K562 (cell line): ENCODE data around the gene TIAM1. TPM values are rescaled to one million over a fixed set of nuclear protein-coding genes. Genes with fewer than 3 reads are reported as not detected.
A peak's percentile ranks its signal among the peaks of the same experiment; 100 is the strongest.

Experiments used
- ATAC-seq: fragments of 200-7000 bp; cut with Tn5 transposase; 3 replicates; pipeline ENCODE4 v1.9.1; 2020; ENCODE audit warnings: moderate library complexity
- BruUV-seq: library from RNA; stranded (reverse); fragments of 400-500 nt; replicated peaks from 2 replicates; lab custom pipeline; 2021; lab: Mats Ljungman, UMichigan
- CTCF ChIA-PET: fragments of 300-600 bp; formaldehyde crosslinking; extraction: SDS; loops from one replicate; lab custom pipeline; 2021; ENCODE audit warnings: low intra/inter-chr PET ratio; lab: Yijun Ruan, JAX
- POLR2A ChIA-PET: fragments of 300-600, 350-650 bp; sonication (Branson Sonifier 250); formaldehyde crosslinking; extraction: SDS; loops from one replicate; lab custom pipeline; 2021; ENCODE audit warnings: antibody characterized with exemption, inconsistent platforms; lab: Yijun Ruan, JAX
- DNase-seq, 4 experiments: peaks; one replicate each; pipeline versions ENCODE4 v3.0.0 to v3.0.0-alpha.2; 2011 to 2018; ENCODE audit warnings: low spot score in 3 of 4, mixed read lengths in 3 of 4; ENCODE audit errors: extremely low read depth in 1 of 4
- FAIRE-seq: peaks from 2 replicates; lab custom pipeline; 2011; peaks lifted over from hg19 to GRCh38; lab: Jason Lieb, UNC
- H2AFZ ChIP-seq: 2 replicates; pipeline ENCODE4 v1.6.0; 2011; ENCODE audit warnings: low read depth, low read length, control low read depth, inconsistent platforms
- H3K27ac ChIP-seq: fragments of 200-600 bp; 3 replicates; pipeline ENCODE4 v1.8.0; 2011; ENCODE audit warnings: low read depth, mild to moderate bottlenecking, control low read depth, inconsistent platforms, low read length, moderate library complexity, mixed read lengths; ENCODE audit errors: extremely low read depth
- H3K27me3 ChIP-seq, 2 experiments: fragments of 300-600 bp in 1 of 2; 2 replicates in 1 of 2; 3 replicates in 1 of 2; pipeline versions ENCODE4 v1.6.0 to v1.8.0; 2011; ENCODE audit warnings: inconsistent platforms in 2 of 2, low read length in 2 of 2, mild to moderate bottlenecking in 1 of 2, mixed read lengths in 1 of 2, moderate library complexity in 1 of 2; ENCODE audit not compliant: control insufficient read depth in 2 of 2, insufficient read depth in 2 of 2
- H3K36me3 ChIP-seq: fragments of 300-600 bp; 3 replicates; pipeline ENCODE4 v1.8.0; 2011; ENCODE audit warnings: mild to moderate bottlenecking, low read length, inconsistent platforms; ENCODE audit not compliant: control insufficient read depth, insufficient read depth
- H3K4me1 ChIP-seq, 2 experiments: fragments of 200-600 bp in 1 of 2; replicated peaks in 1 of 2; 2 replicates in 1 of 2; 3 replicates in 1 of 2; pipeline versions ENCODE4 v1.5.1 to v1.8.0; 2011; ENCODE audit warnings: inconsistent platforms in 2 of 2, low read length in 2 of 2, mild to moderate bottlenecking in 1 of 2, mixed read lengths in 1 of 2, moderate library complexity in 1 of 2; ENCODE audit not compliant: control insufficient read depth in 2 of 2, insufficient read depth in 2 of 2
- H3K4me2 ChIP-seq: 2 replicates; pipeline ENCODE4 v1.6.1; 2011; ENCODE audit warnings: low read length, control low read depth, inconsistent platforms, mixed read lengths; ENCODE audit not compliant: insufficient read depth
- H3K4me3 ChIP-seq: fragments of 200-600 bp; sonication (generic), shearing (Covaris generic); 2 replicates; pipeline ENCODE4 v1.5.1; 2016; ENCODE audit warnings: control low read depth, inconsistent platforms
- H3K79me2 ChIP-seq: fragments of 200-600 bp; 3 replicates; pipeline ENCODE4 v1.8.0; 2011; ENCODE audit warnings: low read length, inconsistent platforms; ENCODE audit not compliant: control insufficient read depth, insufficient read depth
- H3K9ac ChIP-seq, 2 experiments: 2 replicates each; pipeline versions ENCODE4 v1.6.0 to v1.6.1; 2011; ENCODE audit warnings: low read depth in 2 of 2, low read length in 2 of 2, control low read depth in 1 of 2, inconsistent platforms in 1 of 2, mild to moderate bottlenecking in 1 of 2, mixed read lengths in 1 of 2; ENCODE audit not compliant: insufficient read depth in 1 of 2
- H3K9me1 ChIP-seq: one replicate; pipeline ENCODE4 v1.6.0; 2011; ENCODE audit warnings: inconsistent platforms, mild to moderate bottlenecking, low read length, moderate library complexity; ENCODE audit not compliant: control insufficient read depth, insufficient read depth
- H3K9me3 ChIP-seq: replicated peaks from 2 replicates; pipeline ENCODE4 v1.5.1; 2011; ENCODE audit warnings: low read depth, low read length, inconsistent platforms; ENCODE audit not compliant: control insufficient read depth, insufficient read depth
- H4K20me1 ChIP-seq: replicated peaks from 2 replicates; pipeline ENCODE4 v1.6.1; 2011; ENCODE audit warnings: low read length, inconsistent platforms, mixed read lengths; ENCODE audit not compliant: control insufficient read depth, insufficient read depth
- BRD4 ChIP-seq: fragments of 200-600 bp; sonication (generic); IDR thresholded peaks from 2 replicates; pipeline ENCODE4 v1.6.1; 2017; ENCODE audit warnings: inconsistent platforms
- CBX1 ChIP-seq: sonication (generic); IDR thresholded peaks from 2 replicates; pipeline ENCODE4 v1.6.1; 2016; ENCODE audit warnings: antibody characterized with exemption, low read depth, mild to moderate bottlenecking
- FOXA1 ChIP-seq: fragments of 450-650 bp; IDR thresholded peaks from 2 replicates; pipeline ENCODE4 v1.6.1; 2016; ENCODE audit warnings: mild to moderate bottlenecking, borderline replicate concordance
- MAFG ChIP-seq: fragments of 450-650 bp; conservative IDR thresholded peaks from 2 replicates; pipeline ENCODE4 v1.6.1; 2016; ENCODE audit warnings: missing genetic modification characterization, missing compliant biosample characterization
- SMARCA4 ChIP-seq: fragments of 450-650 bp; IDR thresholded peaks from 2 replicates; pipeline ENCODE4 v1.6.1; 2016
- ZBTB43 ChIP-seq: sonication (generic); formaldehyde crosslinking; IDR thresholded peaks from 2 replicates; pipeline ENCODE4 v1.8.0; 2023; ENCODE audit warnings: mild to moderate bottlenecking, missing genetic modification reagents
- ZFP1 ChIP-seq: fragments of 450-650 bp; formaldehyde crosslinking; IDR thresholded peaks from 2 replicates; pipeline ENCODE4 v1.4.0; 2020; ENCODE audit warnings: mild to moderate bottlenecking, mixed read lengths
- ZNF408 ChIP-seq: fragments of 250-450 bp; sonication (Bioruptor Pico); IDR thresholded peaks from 2 replicates; pipeline ENCODE4 v1.4.0; 2020; ENCODE audit warnings: low read depth, mild to moderate bottlenecking, moderate library complexity
- WGBS: fragments of 100-300 bp; shearing (Covaris generic); methylation state at CpG from one replicate; pipeline ENCODE4 v1.1.6; 2016; ENCODE audit warnings: low coverage, mixed read lengths; ENCODE audit not compliant: insufficient coverage; ENCODE audit errors: missing lambda C conversion rate; 5-methylcytosine and 5-hydroxymethylcytosine counted together
- in situ Hi-C: fragments of 300-500 bp; cut with MboI; formaldehyde crosslinking; loops from 4 replicates; pipeline ENCODE4 v1.15.0; 2018; ENCODE audit warnings: inconsistent platforms, mixed read lengths
- intact Hi-C: fragments of 100-400 bp; cut with micrococcal nuclease; formaldehyde crosslinking; loops from 2 replicates; pipeline ENCODE4 v1.14.2; 2022
- polyA plus RNA-seq, 8 experiments: library from polyadenylated mRNA; depleted of rRNA in 4 of 8; stranded (reverse) in 5 of 8; unstranded in 3 of 8; fragments of >200 nt; fragmentation: Nextera tagmentation in 2 of 8; fragmentation: Illumina TruSeq in 1 of 8; extraction: Ambion mirVana in 2 of 8; extraction: Trizol in 1 of 8; gene quantifications; 2 replicates each; pipeline versions ENCODE4 v1.2.1 to v1.2.3, GENCODE V29; 2011 to 2014; ENCODE audit warnings: inconsistent platforms in 1 of 8, missing spikeins in 1 of 8
- total RNA-seq, 7 experiments: library from RNA; depleted of rRNA in 6 of 7; stranded (reverse); fragments of >200 nt in 6 of 7; fragmentation: Illumina TruSeq in 2 of 7; extraction: Trizol in 2 of 7; gene quantifications; 2 replicates each; pipeline versions ENCODE4 v1.2.1 to v1.2.3, GENCODE V29; 2011 to 2021; ENCODE audit warnings: low replicate concordance in 1 of 7

Gene TIAM1
- total and polyA plus RNA-seq, 9 of the 15 experiments (the other 6 are each of a cell fraction or from before 2014, with no cell fraction given) = 0.11 TPM; not detected in 8

GRCh38 chr21:31185663-31186062, 158.4 kb downstream of the TIAM1 start (continued):
- TF ChIP-seq ZNF408 (CRISPR knock-in tag) = no peak
- no peak for TF ChIP-seq FOXA1
- no peak for TF ChIP-seq ZBTB43 (CRISPR knock-in tag)

GRCh38 chr21:31184876-31185275, 159.2 kb downstream of the TIAM1 start:
- H3K4me1 ChIP-seq = no peaks in the 10 kb centered on the region
- no peak for DNase-seq
- peaks cover 0 to 8% of the 10 kb centered on the region in 2 experiments; a peak in 1 of 5 replicates for H3K27me3 ChIP-seq
- no peaks in the 10 kb centered on the region for H3K9me1 ChIP-seq
- BruUV-seq = no TSS peak
- CTCF ChIA-PET = no interaction called here
- intact Hi-C loops (no loop called here), in situ Hi-C loops (loop anchor here (5.0 kb wide), 1 partner anchor 88 kb away; no protein-coding TSS in a partner anchor)
- no peaks in the 10 kb centered on the region for H3K36me3 ChIP-seq
- peak; percentile 42 for FAIRE-seq
- POLR2A ChIA-PET = no interaction called here
- H2AFZ ChIP-seq = no peak overlapping the region
- no peak for TF ChIP-seq BRD4
- no peak for TF ChIP-seq CBX1
- TF ChIP-seq ZFP1 (CRISPR knock-in tag) = no peak
- no peak for TF ChIP-seq SMARCA4
- no peak for TF ChIP-seq MAFG (tag)
- no peak overlapping the region for H3K4me2 ChIP-seq
- H3K79me2 ChIP-seq = no peaks in the 10 kb centered on the region
- H3K4me3 ChIP-seq = no peak overlapping the region
- H3K9me3 ChIP-seq = no peaks in the 10 kb centered on the region
- 0% methylated on average over 6 of the region's 6 CpGs for WGBS
- no peaks in the 10 kb centered on the region for H4K20me1 ChIP-seq
- no peak overlapping the region for H3K9ac ChIP-seq
- ATAC-seq = no peak
- no peak overlapping the region for H3K27ac ChIP-seq
